Colonic mucosa (tissue), 4 donors: ENCODE measurements around the gene WDR26. TPM values are rescaled to one million over a fixed set of nuclear protein-coding genes. Genes with fewer than 3 reads are reported as not detected.

Experiments
- DNase-seq: peaks from one replicate; pipeline ENCODE4 v3.0.0-alpha.2; 2020
- H3K27ac ChIP-seq: fragments of 200-600 bp; one replicate; pipeline ENCODE4 v1.8.0; 2021
- H3K27me3 ChIP-seq: fragments of 200-600 bp; one replicate; pipeline ENCODE4 v1.8.0; 2021
- H3K36me3 ChIP-seq: fragments of 200-600 bp; one replicate; pipeline ENCODE4 v1.8.0; 2021
- H3K4me1 ChIP-seq: fragments of 200-600 bp; one replicate; pipeline ENCODE4 v1.8.0; 2021; ENCODE audit warnings: mild to moderate bottlenecking
- H3K4me3 ChIP-seq: fragments of 200-600 bp; one replicate; pipeline ENCODE4 v1.8.0; 2021
- H3K9ac ChIP-seq, 2 donors: one replicate each; pipeline ENCODE4 v1.7.0; 2013; ENCODE audit warnings: control low read depth in 2 of 2, low read depth in 2 of 2, low read length in 2 of 2
- H3K9me3 ChIP-seq: fragments of 200-600 bp; one replicate; pipeline ENCODE4 v1.8.0; 2021
- CTCF ChIP-seq: fragments of 200-600 bp; IDR thresholded peaks from one replicate; pipeline ENCODE4 v1.8.0; 2022; ENCODE audit warnings: antibody characterized with exemption, mild to moderate bottlenecking
- intact Hi-C: fragments of 100-400 bp; cut with DNase I; formaldehyde crosslinking; loops from one replicate; pipeline ENCODE4 v1.14.1; 2022
- total RNA-seq, 2 donors: library from RNA; stranded (reverse); fragmentation: NEBNext Ultra II Directional in 1 of 2; extraction: Animal tissue kit (Norgen Biotek cat#: 25700) in 1 of 2; gene quantifications; one replicate each; pipeline ENCODE4 v1.2.1, GENCODE V29; 2021
- donor health status: healthy.
- donor health status: DM: no; HTN: no; CAD: no.
- donor health status: DM: no; HTN: no; CAD: no.

The WDR26 gene
- total RNA-seq, 2 donors from 2014 or later, result 53.5 to 78.4 TPM

DNA sequence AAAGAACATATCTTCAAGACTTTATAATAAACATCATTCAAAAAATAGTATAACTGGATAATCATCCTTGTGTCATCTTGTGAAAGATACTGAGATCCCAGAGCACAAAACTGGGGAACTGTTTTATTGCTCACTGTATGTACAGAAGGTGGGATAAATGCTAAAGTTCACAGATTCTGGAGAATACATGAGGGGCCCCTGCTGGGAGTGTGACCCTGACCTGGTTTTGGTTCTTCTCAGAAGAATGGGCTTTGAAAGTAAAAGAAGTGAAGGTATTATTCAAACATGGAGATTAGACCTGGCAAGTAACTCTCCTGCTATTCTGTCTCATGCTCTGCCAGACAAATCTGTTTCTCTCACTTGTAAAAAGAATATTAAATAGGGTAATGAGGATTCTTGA is 14.5 kb downstream of the WDR26 start:
- H3K36me3 ChIP-seq, result peaks cover 15% of the 10 kb centered on the region
- intact Hi-C loops, result no loop called here

DNA sequence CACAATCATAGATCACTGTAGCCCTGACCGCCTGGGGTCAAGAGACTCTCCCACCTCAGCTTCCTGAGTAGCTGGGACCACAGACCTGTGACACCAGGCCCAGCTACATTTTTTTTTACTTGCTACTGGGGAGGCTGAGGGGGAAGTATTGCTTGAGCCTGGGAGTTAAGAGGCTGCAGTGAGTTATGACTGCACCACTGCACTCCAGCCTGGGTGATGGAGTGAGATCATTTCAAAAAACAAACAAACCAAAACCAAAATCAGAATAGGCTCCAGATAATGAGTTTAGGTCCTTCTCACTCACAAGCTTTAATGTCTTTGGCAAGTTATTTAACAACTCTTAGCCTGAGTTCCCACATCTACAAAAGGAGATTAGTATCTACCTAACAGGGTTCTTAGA is 22.8 kb downstream of the WDR26 start:
- no peaks in the 10 kb centered on the region for H3K4me1 ChIP-seq
- no peaks in the 10 kb centered on the region for H3K9me3 ChIP-seq
- no peak overlapping the region for H3K4me3 ChIP-seq
- no peak for TF ChIP-seq CTCF
- no peaks in the 10 kb centered on the region for H3K27me3 ChIP-seq
- no peak for DNase-seq
- H3K9ac ChIP-seq, result no peak overlapping the region
- H3K36me3 ChIP-seq, result peaks cover 20% of the 10 kb centered on the region
- H3K27ac ChIP-seq, result no peak overlapping the region
- intact Hi-C loops, result no loop called here

More for the DNA sequence above, 14.5 kb downstream of the WDR26 start:
- H3K27ac ChIP-seq, result no peak overlapping the region
- no peak overlapping the region for H3K4me3 ChIP-seq
- no peaks in the 10 kb centered on the region for H3K9me3 ChIP-seq
- no peak overlapping the region for H3K9ac ChIP-seq
- no peaks in the 10 kb centered on the region for H3K27me3 ChIP-seq
- no peak for TF ChIP-seq CTCF
- DNase-seq, result no peak
- no peaks in the 10 kb centered on the region for H3K4me1 ChIP-seq

- H3K36me3 ChIP-seq, result peaks cover 28% of the 10 kb centered on the region
- intact Hi-C loops, result no loop called here
- no peaks in the 10 kb centered on the region for H3K4me1 ChIP-seq
- no peak overlapping the region for H3K27ac ChIP-seq
- H3K27me3 ChIP-seq, result no peaks in the 10 kb centered on the region
- DNase-seq, result no peak
- H3K4me3 ChIP-seq, result no peak overlapping the region
- H3K9ac ChIP-seq, result no peak overlapping the region
- H3K9me3 ChIP-seq, result no peaks in the 10 kb centered on the region
- no peak for TF ChIP-seq CTCF
Observed at GRCh38 chr1:224408294-224408590, 26.4 kb downstream of the WDR26 start.

DNA sequence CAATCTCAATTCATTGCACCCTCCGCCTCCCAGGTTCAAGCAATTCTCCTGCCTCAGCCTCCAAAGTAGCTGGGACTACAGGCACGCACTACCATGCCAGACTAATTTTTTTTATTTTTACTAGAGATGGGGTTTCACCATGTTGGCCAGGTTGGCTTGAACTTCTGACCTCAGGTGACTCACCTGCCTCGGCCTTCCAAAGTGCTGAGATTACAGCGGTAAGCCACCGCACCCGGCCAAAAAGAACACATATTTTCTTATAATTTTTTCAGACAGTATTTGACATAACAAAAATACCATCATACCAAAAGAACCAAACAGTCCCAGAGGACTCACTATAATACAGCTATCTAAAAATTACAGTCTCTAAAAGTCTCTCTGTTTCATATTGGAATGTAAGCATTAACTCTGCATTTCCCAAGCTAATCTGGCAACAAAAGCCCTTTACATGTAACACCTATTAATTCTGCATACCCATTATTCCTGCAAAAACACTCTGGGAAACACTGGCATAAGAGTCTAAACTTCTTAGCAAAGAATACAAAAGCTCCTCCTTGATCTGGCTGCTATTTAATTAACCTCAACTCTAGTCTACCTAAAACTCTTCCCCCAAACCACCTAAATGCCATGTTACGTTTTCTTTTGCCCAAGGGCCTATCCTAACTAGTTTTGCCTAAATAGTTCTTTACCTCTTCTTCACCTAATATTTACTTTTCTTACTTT is 26.9 kb downstream of the WDR26 start:
- intact Hi-C loops, result no loop called here
- H3K27me3 ChIP-seq, result no peaks in the 10 kb centered on the region
- no peak for TF ChIP-seq CTCF
- H3K4me1 ChIP-seq, result no peaks in the 10 kb centered on the region
- no peak overlapping the region for H3K9ac ChIP-seq
- no peak overlapping the region for H3K27ac ChIP-seq
- no peaks in the 10 kb centered on the region for H3K9me3 ChIP-seq
- no peak for DNase-seq
- H3K4me3 ChIP-seq, result no peak overlapping the region
- peaks cover 27% of the 10 kb centered on the region for H3K36me3 ChIP-seq

DNA sequence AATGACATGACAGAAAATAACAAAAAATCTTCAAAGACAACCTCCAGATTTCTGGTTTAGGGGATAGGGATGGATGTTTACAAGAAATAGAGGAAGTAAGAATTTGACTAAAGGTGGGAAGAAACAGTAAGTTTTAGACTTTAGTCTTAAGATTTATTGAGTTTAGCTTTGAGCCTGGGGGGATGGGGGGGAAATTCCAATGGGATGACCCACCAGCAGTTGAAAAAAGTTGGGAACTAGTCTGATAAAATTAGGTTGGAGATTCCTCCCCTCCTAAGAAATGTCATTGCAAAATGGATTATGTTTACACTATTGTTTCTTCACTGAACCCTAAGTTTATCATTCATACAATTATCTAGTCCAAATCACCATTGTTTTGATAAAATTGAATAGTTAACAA is 28.4 kb downstream of the WDR26 start:
- intact Hi-C loops, result no loop called here
- H3K27ac ChIP-seq, result no peak overlapping the region
- no peak for DNase-seq
- H3K4me3 ChIP-seq, result no peak overlapping the region
- no peaks in the 10 kb centered on the region for H3K27me3 ChIP-seq
- H3K36me3 ChIP-seq, result peaks cover 27% of the 10 kb centered on the region
- no peaks in the 10 kb centered on the region for H3K4me1 ChIP-seq
- no peak overlapping the region for H3K9ac ChIP-seq
- no peak for TF ChIP-seq CTCF
- H3K9me3 ChIP-seq, result no peaks in the 10 kb centered on the region
